Subcutaneous adipose tissue (tissue), 4 donors: ENCODE data around the gene SIK2. TPM values are rescaled to one million over a fixed set of nuclear protein-coding genes. Genes with fewer than 3 reads are reported as not detected.

Experiments
- CTCF ChIP-seq: fragments of 450-650 bp; IDR thresholded peaks from one replicate; pipeline ENCODE4 v1.5.1; 2016; ENCODE audit warnings: low read depth, mild to moderate bottlenecking, control low read depth, antibody characterized with exemption, moderate library complexity
- total RNA-seq, 4 donors: library from RNA; depleted of rRNA; stranded (reverse); fragments of >200 nt; gene quantifications; one replicate each; pipeline ENCODE4 v1.1.0, GENCODE V29; 2016

SIK2 gene
- total RNA-seq, 4 donors from 2014 or later, result 75.8 to 113 (median 101) TPM

GRCh38 chr11:111596319-111596718 lies 5.9 kb upstream of the SIK2 start:
- TF ChIP-seq CTCF, result no peak

- no peak for TF ChIP-seq CTCF
Measured at GRCh38 chr11:111598148-111598547, 4.1 kb upstream of the SIK2 start.

DNA sequence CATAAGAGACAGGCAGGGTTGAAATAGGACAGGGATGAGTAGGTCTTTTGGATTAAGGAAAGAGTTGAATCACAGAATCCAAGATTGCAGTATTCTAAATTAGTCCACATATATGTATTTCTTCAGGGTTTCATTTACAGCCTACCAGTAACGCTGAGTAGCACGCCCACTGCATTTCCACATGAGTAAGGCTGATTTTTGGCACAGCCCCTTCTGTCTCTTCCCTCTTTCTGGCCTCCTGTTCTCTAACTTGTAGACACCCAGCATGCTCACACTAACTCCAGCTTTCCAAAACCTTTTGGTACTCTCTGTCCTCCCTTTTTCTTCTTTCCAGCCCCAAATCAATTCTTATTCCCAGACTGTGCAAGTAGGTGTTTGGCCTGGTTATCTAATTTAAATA lies 3.7 kb upstream of the SIK2 start:
- TF ChIP-seq CTCF, result no peak

DNA sequence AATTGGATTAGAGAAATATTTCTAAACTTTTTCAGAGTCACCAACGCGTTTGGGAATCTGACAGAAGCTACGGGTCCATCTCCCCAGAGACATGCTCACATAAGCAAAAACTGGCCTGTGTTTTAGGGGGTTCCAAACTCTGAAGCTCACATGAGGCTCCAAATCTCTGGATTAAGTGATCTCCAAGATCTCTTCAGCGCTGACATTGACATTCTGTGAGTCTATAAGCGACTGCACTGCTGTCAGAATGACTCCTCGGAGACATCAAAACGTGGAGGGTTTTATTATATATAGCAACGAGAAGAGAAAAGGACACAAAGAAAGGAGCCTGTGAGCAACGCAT lies 642 bp upstream of the SIK2 start:
- no peak for TF ChIP-seq CTCF

- TF ChIP-seq CTCF, result no peak
Measured at GRCh38 chr11:111602865-111603610, 789 bp downstream of the SIK2 start.

DNA sequence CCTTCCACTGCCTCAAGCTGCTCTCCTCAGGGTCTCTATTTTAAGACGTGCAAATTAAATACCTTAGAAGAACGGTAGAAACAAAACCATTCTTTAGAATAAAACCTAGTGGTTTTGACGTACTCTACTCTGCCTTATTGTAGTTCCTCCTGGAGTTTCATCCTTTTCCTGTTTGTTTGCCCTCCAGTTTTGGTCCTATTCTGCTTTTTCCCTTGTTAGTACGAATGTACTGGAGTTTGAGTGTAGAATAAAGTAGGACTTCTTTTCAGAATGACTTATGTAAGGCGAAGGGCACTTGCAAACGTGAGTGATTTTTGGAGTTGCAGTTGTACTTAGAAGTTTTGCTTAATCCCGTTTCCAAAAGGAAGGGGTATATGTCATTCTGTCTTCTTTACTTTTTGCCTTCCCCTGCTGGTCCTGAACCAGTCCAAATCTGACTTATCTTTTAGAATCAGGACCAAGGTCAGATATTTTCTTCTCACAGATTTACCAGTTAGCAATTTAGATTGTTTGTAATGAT lies 1.4 kb downstream of the SIK2 start:
- TF ChIP-seq CTCF, result no peak

- no peak for TF ChIP-seq CTCF
Measured at GRCh38 chr11:111604392-111605009, 2.3 kb downstream of the SIK2 start.
